ENCODE measurements around the gene SUMO3.

The SUMO3 gene

GRCh38 chr21:44828362-44829056, 10.6 kb upstream of the SUMO3 start:
- no peak for DNase-seq (ENCODE audit: low read depth)

GRCh38 chr21:44823179-44823660, 5.4 kb upstream of the SUMO3 start:
- DNase-seq (ENCODE audit: low read depth), result no peak

GRCh38 chr21:44822484-44823178, 4.8 kb upstream of the SUMO3 start:
- DNase-seq (ENCODE audit: low read depth), result no peak

- DNase-seq (ENCODE audit: low read depth), result no peak
Observed at GRCh38 chr21:44820851-44821250, 3.0 kb upstream of the SUMO3 start.

GRCh38 chr21:44819283-44820243, 1.7 kb upstream of the SUMO3 start:
- DNase-seq (ENCODE audit: low read depth), result no peak

- no peak for DNase-seq (ENCODE audit: low read depth)
Observed at GRCh38 chr21:44818640-44819011, 764 bp upstream of the SUMO3 start.

- DNase-seq (ENCODE audit: low read depth), result peak; percentile 87
Observed at GRCh38 chr21:44817506-44817880, 369 bp downstream of the SUMO3 start.

- no peak for DNase-seq (ENCODE audit: low read depth)
Observed at GRCh38 chr21:44816761-44817505, 929 bp downstream of the SUMO3 start.

- no peak for DNase-seq (ENCODE audit: low read depth)
Observed at GRCh38 chr21:44815852-44816628, 1.8 kb downstream of the SUMO3 start.

- no peak for DNase-seq (ENCODE audit: low read depth)
Observed at GRCh38 chr21:44815225-44815624, 2.6 kb downstream of the SUMO3 start.

GRCh38 chr21:44814498-44815023, 3.3 kb downstream of the SUMO3 start:
- DNase-seq (ENCODE audit: low read depth), result no peak

GRCh38 chr21:44813727-44814126, 4.1 kb downstream of the SUMO3 start:
- no peak for DNase-seq (ENCODE audit: low read depth)

GRCh38 chr21:44813149-44813548, 4.7 kb downstream of the SUMO3 start:
- no peak for DNase-seq (ENCODE audit: low read depth)

GRCh38 chr21:44812640-44813039, 5.2 kb downstream of the SUMO3 start:
- no peak for DNase-seq (ENCODE audit: low read depth)

GRCh38 chr21:44810779-44811178, 7.1 kb downstream of the SUMO3 start:
- DNase-seq (ENCODE audit: low read depth), result no peak

GRCh38 chr21:44805859-44806258, 12.0 kb downstream of the SUMO3 start:
- DNase-seq (ENCODE audit: low read depth), result no peak

- no peak for DNase-seq (ENCODE audit: low read depth)
Observed at GRCh38 chr21:44805226-44805625, 12.6 kb downstream of the SUMO3 start.

GRCh38 chr21:44804762-44805161, 13.1 kb downstream of the SUMO3 start:
- no peak for DNase-seq (ENCODE audit: low read depth)

- DNase-seq (ENCODE audit: low read depth), result no peak
Observed at GRCh38 chr21:44803651-44804050, 14.2 kb downstream of the SUMO3 start.

GRCh38 chr21:44802396-44803153, 15.3 kb downstream of the SUMO3 start:
- no peak for DNase-seq (ENCODE audit: low read depth)
